IPS-20b (cell line): ENCODE measurements around the gene ANKRD23.

Source experiments
- H3K27ac ChIP-seq: one replicate; pipeline ENCODE4 v1.5.1; 2013; ENCODE audit warnings: low read length
- H3K27me3 ChIP-seq: 2 replicates; pipeline ENCODE4 v1.6.1; 2013; ENCODE audit warnings: mild to moderate bottlenecking, low read length, inconsistent platforms; ENCODE audit not compliant: insufficient read depth
- H3K36me3 ChIP-seq: 2 replicates; pipeline ENCODE4 v1.6.1; 2013; ENCODE audit warnings: low read depth, mild to moderate bottlenecking, inconsistent platforms, low read length, moderate library complexity; ENCODE audit not compliant: insufficient read depth
- H3K4me1 ChIP-seq: 2 replicates; pipeline ENCODE4 v1.6.1; 2013; ENCODE audit warnings: mild to moderate bottlenecking, control low read depth, inconsistent platforms, low read length, moderate library complexity; ENCODE audit not compliant: insufficient read depth
- H3K4me3 ChIP-seq: 2 replicates; pipeline ENCODE4 v1.5.1; 2013; ENCODE audit warnings: mild to moderate bottlenecking, low read length, inconsistent platforms
- H3K9ac ChIP-seq: 2 replicates; pipeline ENCODE4 v1.6.1; 2013; ENCODE audit warnings: low read depth, mild to moderate bottlenecking, inconsistent platforms, low read length, moderate library complexity
- H3K9me3 ChIP-seq: 2 replicates; pipeline ENCODE4 v1.6.1; 2013; ENCODE audit warnings: mild to moderate bottlenecking, low read depth, low read length, inconsistent platforms; ENCODE audit not compliant: insufficient read depth

Gene ANKRD23

GRCh38 chr2:96816836-96817702 is 26.8 kb downstream of the ANKRD23 start:
- peaks cover 10% of the 10 kb centered on the region for H3K27me3 ChIP-seq
- peak overlapping the region; percentile 94 for H3K4me3 ChIP-seq
- no peak overlapping the region for H3K27ac ChIP-seq
- peaks cover 13% of the 10 kb centered on the region; the same call in 1 of the 2 replicates for H3K36me3 ChIP-seq
- no peaks in the 10 kb centered on the region for H3K9me3 ChIP-seq
- H3K4me1 ChIP-seq: peaks cover 21% of the 10 kb centered on the region; the same call in 1 of the 2 replicates
- peak overlapping the region; percentile 70; the same call in 1 of the 2 replicates for H3K9ac ChIP-seq

- peaks cover 13% of the 10 kb centered on the region; the same call in 1 of the 2 replicates for H3K36me3 ChIP-seq
- H3K27ac ChIP-seq: no peak within 1 kb of the TSS
- peak within 1 kb of the TSS; percentile 80; the same call in 1 of the 2 replicates for H3K9ac ChIP-seq
- peak within 1 kb of the TSS; percentile 94 for H3K4me3 ChIP-seq
- no peaks in the 10 kb centered on the region for H3K9me3 ChIP-seq
- H3K4me1 ChIP-seq: peaks cover 21% of the 10 kb centered on the region; the same call in 1 of the 2 replicates
- H3K27me3 ChIP-seq: peaks cover 10% of the 10 kb centered on the region
Observed at GRCh38 chr2:96816127-96816835, 27.5 kb downstream of the ANKRD23 start, which contains the start of gene CNNM3. CNNM3 (plus strand) TSS chr2:96816268; CDS start chr2:96816278, 10 bp downstream.

GRCh38 chr2:96815326-96816126 is 28.3 kb downstream of the ANKRD23 start:
- no peak overlapping the region for H3K27ac ChIP-seq

DNA sequence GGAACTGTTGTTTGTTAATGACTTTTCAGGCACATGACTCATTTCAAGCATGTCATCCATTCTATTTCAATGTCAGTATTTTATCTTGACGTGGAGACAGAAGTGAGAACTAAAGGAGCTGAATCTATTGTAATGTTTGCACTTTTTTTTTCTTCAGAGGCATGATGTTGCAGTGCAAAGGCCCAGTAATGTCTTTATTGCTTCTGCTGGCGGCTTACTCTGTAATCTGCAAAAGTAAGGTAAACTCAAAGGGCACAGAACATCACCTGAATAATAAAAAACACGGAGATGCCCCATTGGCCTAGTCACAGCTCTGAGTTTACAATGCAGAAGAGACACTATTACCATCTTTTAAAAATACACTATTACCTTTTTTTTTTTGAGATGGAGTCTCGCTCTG is 30.2 kb downstream of the ANKRD23 start:
- Histone ChIP-seq H3K4me1 (peaks cover 12% of the 10 kb centered on the region; the same call in 1 of the 2 replicates), H3K36me3 (peaks cover 4% of the 10 kb centered on the region; the same call in 1 of the 2 replicates), H3K27me3 (peaks cover 10% of the 10 kb centered on the region), H3K9ac (no peak overlapping the region), H3K4me3 (no peak overlapping the region), H3K9me3 (no peaks in the 10 kb centered on the region), H3K27ac (no peak overlapping the region)

More at GRCh38 chr2:96815326-96816126, 28.3 kb downstream of the ANKRD23 start:
- peak overlapping the region; percentile 80; the same call in 1 of the 2 replicates for H3K9ac ChIP-seq
- peak overlapping the region; percentile 92 for H3K4me3 ChIP-seq
- H3K27me3 ChIP-seq: peaks cover 10% of the 10 kb centered on the region
- H3K36me3 ChIP-seq: peaks cover 13% of the 10 kb centered on the region; the same call in 1 of the 2 replicates
- H3K4me1 ChIP-seq: peaks cover 21% of the 10 kb centered on the region; the same call in 1 of the 2 replicates
- no peaks in the 10 kb centered on the region for H3K9me3 ChIP-seq

GRCh38 chr2:96811917-96812316 is 31.9 kb downstream of the ANKRD23 start:
- Histone ChIP-seq H3K27ac (no peak overlapping the region), H3K9ac (no peak overlapping the region), H3K4me1 (0 out of 2 replicates have a peak, but pooled peaks cover 3% of the 10 kb centered on the region), H3K36me3 (no peaks in the 10 kb centered on the region), H3K27me3 (no peaks in the 10 kb centered on the region), H3K4me3 (no peak overlapping the region), H3K9me3 (no peaks in the 10 kb centered on the region)

GRCh38 chr2:96810783-96811192 is 33.0 kb downstream of the ANKRD23 start:
- Histone ChIP-seq H3K27me3 (no peaks in the 10 kb centered on the region), H3K36me3 (no peaks in the 10 kb centered on the region), H3K9me3 (no peaks in the 10 kb centered on the region), H3K9ac (no peak overlapping the region), H3K27ac (no peak overlapping the region), H3K4me1 (0 out of 2 replicates have a peak, but pooled peaks cover 3% of the 10 kb centered on the region), H3K4me3 (no peak overlapping the region)

DNA sequence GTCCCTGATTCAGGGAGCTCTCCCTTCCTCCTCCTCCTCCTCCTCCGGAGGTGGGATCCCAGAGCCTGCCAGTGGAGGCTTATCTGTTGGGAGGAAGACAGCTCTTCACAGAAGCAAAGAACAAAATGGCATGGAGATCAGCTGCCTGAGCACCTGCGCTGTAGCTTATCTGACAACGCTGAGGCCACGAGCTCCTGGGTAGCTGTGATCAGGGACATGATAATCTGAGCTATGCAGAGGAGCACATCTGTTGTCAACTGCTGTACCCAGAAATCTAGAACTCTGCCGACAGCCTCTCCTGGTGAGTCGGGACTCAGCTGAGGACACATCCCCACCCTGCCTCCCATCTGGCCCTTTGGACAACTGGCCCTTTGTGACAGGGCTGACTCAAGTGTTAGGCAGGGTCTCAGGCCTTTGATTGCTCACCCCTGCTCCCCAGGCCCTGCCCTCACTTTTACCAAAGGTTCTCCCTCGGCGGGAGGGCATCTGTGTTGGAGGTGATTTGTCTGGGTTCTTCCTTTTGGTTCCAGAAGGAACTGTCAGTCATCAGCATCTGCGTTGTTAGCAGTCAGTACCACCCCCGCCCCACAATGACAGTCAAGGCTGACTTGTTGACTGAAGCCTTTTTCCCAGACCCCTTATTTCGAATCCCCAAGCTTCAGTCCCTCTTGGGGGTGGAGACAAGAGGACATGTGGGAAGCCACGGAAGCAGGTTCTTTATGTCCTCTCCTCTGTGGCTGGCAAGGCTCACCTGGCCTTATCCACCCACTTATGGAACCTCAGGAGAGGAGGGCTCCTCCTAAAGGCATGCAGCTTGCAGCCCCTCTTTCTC is 33.7 kb downstream of the ANKRD23 start:
- Histone ChIP-seq H3K4me3 (no peak overlapping the region), H3K27ac (no peak overlapping the region)

GRCh38 chr2:96809216-96809882 is 34.5 kb downstream of the ANKRD23 start:
- Histone ChIP-seq H3K9me3 (no peaks in the 10 kb centered on the region), H3K27ac (no peak overlapping the region), H3K9ac (no peak overlapping the region), H3K36me3 (no peaks in the 10 kb centered on the region), H3K27me3 (no peaks in the 10 kb centered on the region), H3K4me3 (no peak overlapping the region), H3K4me1 (no peaks in the 10 kb centered on the region)

More for the DNA sequence above, 33.7 kb downstream of the ANKRD23 start:
- H3K9me3 ChIP-seq: no peaks in the 10 kb centered on the region
- no peak overlapping the region for H3K9ac ChIP-seq
- H3K36me3 ChIP-seq: no peaks in the 10 kb centered on the region
- no peaks in the 10 kb centered on the region for H3K27me3 ChIP-seq
- H3K4me1 ChIP-seq: 0 out of 2 replicates have a peak, but pooled peaks cover 2% of the 10 kb centered on the region

DNA sequence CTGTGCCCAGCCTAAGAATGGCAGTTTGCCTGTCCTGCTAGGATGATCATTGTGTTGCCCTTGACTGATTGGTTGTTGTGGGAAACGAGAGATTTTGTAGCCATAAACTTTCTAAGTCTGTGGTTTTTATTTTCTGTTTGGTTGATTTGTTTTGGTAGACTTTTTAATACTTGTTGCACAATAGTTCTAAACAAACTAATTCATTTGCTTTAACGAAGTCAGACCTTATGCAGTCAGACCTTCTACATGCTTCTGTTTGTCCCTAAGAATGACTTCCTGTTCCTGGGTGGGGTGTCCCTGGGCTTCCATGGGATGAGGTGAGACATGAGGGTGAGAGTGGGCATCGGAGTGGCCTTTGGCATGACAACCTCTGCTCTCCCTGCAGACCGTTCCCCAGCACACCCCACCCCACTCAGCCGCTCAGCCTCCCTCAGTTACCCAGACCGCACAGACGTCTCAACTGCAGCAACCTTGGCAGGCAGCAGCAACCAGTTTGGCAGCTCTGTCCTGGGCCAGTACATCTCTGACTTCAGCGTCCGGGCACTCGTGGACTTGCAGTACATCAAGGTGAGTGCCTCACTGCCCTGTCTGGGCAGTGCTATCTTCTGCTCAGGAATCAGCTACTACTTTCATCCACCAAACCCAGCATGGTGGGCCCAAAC is 35.5 kb downstream of the ANKRD23 start:
- Histone ChIP-seq H3K4me1 (no peaks in the 10 kb centered on the region), H3K9me3 (no peaks in the 10 kb centered on the region), H3K9ac (no peak overlapping the region), H3K4me3 (no peak overlapping the region), H3K36me3 (no peaks in the 10 kb centered on the region), H3K27ac (no peak overlapping the region), H3K27me3 (no peaks in the 10 kb centered on the region)

- no peak overlapping the region for H3K4me3 ChIP-seq
- H3K36me3 ChIP-seq: 0 out of 2 replicates have a peak, but pooled peaks cover under 1% of the 10 kb centered on the region
- H3K27me3 ChIP-seq: no peaks in the 10 kb centered on the region
- no peak overlapping the region for H3K9ac ChIP-seq
- H3K9me3 ChIP-seq: no peaks in the 10 kb centered on the region
- no peaks in the 10 kb centered on the region for H3K4me1 ChIP-seq
- no peak overlapping the region for H3K27ac ChIP-seq
Observed at GRCh38 chr2:96807127-96807471, 36.7 kb downstream of the ANKRD23 start.
